Endodermal cell (in vitro differentiated cells): Measurements from ENCODE around the gene ART1. TPM values are rescaled to one million over a fixed set of nuclear protein-coding genes. Genes with fewer than 3 reads are reported as not detected.
"Not testable (repeated sequence)": the region's sequence is repeated elsewhere in the genome, so short reads cannot be mapped to it uniquely, and the experiment has no call there.

Source experiments
- DNase-seq: peaks from one replicate; pipeline ENCODE4 v3.0.0-alpha.2; 2017
- H3K27ac ChIP-seq: 2 replicates; pipeline ENCODE4 v1.5.1; 2013; ENCODE audit warnings: mild to moderate bottlenecking, low read depth, low read length, moderate library complexity
- H3K27me3 ChIP-seq: 2 replicates; pipeline ENCODE4 v1.6.1; 2013; ENCODE audit warnings: mild to moderate bottlenecking, low read length, moderate library complexity; ENCODE audit not compliant: insufficient read depth, control insufficient read depth, poor library complexity, severe bottlenecking
- H3K36me3 ChIP-seq: 2 replicates; pipeline ENCODE4 v1.7.0; 2013; ENCODE audit warnings: mild to moderate bottlenecking, low read length, moderate library complexity; ENCODE audit not compliant: control insufficient read depth, insufficient read depth
- H3K4me1 ChIP-seq: one replicate; pipeline ENCODE4 v1.7.0; 2013; ENCODE audit warnings: low read length; ENCODE audit not compliant: control insufficient read depth, insufficient read depth
- H3K4me3 ChIP-seq: 2 replicates; pipeline ENCODE4 v1.5.1; 2013; ENCODE audit warnings: mild to moderate bottlenecking, low read length, moderate library complexity
- H3K9ac ChIP-seq: 2 replicates; pipeline ENCODE4 v1.6.1; 2013; ENCODE audit warnings: mild to moderate bottlenecking, low read length, moderate library complexity; ENCODE audit not compliant: poor library complexity, severe bottlenecking; ENCODE audit errors: extremely low read depth
- H3K9me3 ChIP-seq: 2 replicates; pipeline ENCODE4 v1.6.1; 2013; ENCODE audit warnings: mild to moderate bottlenecking, low read length, moderate library complexity; ENCODE audit not compliant: control insufficient read depth
- H3K27ac Mint-ChIP-seq: 2 replicates; pipeline ENCODE4 v1.8.0; 2020; ENCODE audit warnings: mixed read lengths
- H3K27me3 Mint-ChIP-seq: 2 replicates; pipeline ENCODE4 v1.8.0; 2021; ENCODE audit warnings: mild to moderate bottlenecking, mixed read lengths; ENCODE audit not compliant: insufficient read depth
- H3K36me3 Mint-ChIP-seq: 2 replicates; pipeline ENCODE4 v1.8.0; 2020; ENCODE audit warnings: low read depth, mixed read lengths
- H3K4me1 Mint-ChIP-seq: 2 replicates; pipeline ENCODE4 v1.8.0; 2020; ENCODE audit warnings: mixed read lengths
- H3K4me3 Mint-ChIP-seq: 2 replicates; pipeline ENCODE4 v1.8.0; 2020; ENCODE audit warnings: mild to moderate bottlenecking, moderate library complexity, mixed read lengths
- H3K9me3 Mint-ChIP-seq: 2 replicates; pipeline ENCODE4 v1.8.0; 2020; ENCODE audit warnings: mild to moderate bottlenecking, mixed read lengths
- CTCF ChIP-seq: fragments of 200-600 bp; sonication (generic); conservative IDR thresholded peaks from 2 replicates; pipeline ENCODE4 v1.5.0; 2021; ENCODE audit warnings: antibody characterized with exemption, mild to moderate bottlenecking
- WGBS, 2 experiments: methylation state at CpG; one replicate each; pipeline versions ENCODE4 v1.1.5 to v1.1.7; 2013; ENCODE audit warnings: missing lambda C conversion rate in 2 of 2, mixed read lengths in 1 of 2; ENCODE audit not compliant: insufficient coverage in 1 of 2, insufficient read length in 1 of 2; 5-methylcytosine and 5-hydroxymethylcytosine counted together
- total RNA-seq, 2 donors: library from RNA; stranded (reverse); fragmentation: NEBNext Ultra II Directional in 1 of 2; extraction: Animal tissue kit (Norgen Biotek cat#: 25700) in 1 of 2; gene quantifications; 2 replicates in 1 of 2; 3 replicates in 1 of 2; pipeline ENCODE4 v1.2.1, GENCODE V29; 2021

ART1 gene
- total RNA-seq, 2 donors from 2014 or later: not detected

- WGBS, 2 experiments: 66 to 69% methylated on average over 5 to 8 of the region's 8 CpGs
- no peak for DNase-seq
- TF ChIP-seq CTCF: no peak
- Histone ChIP-seq H3K9me3 (peaks cover 21% of the 10 kb centered on the region), H3K27me3 (no peaks in the 10 kb centered on the region), H3K4me3 (peak overlapping the region; percentile 72), H3K27ac (no peak overlapping the region), H3K9ac (no peak overlapping the region), H3K4me1 (no peaks in the 10 kb centered on the region), H3K36me3 (no peaks in the 10 kb centered on the region)
- H3K36me3 Mint-ChIP-seq: peaks cover 11% of the 10 kb centered on the region
- peaks cover 3% of the 10 kb centered on the region for H3K4me1 Mint-ChIP-seq
- peaks cover 19% of the 10 kb centered on the region for H3K27me3 Mint-ChIP-seq
- peaks cover 26% of the 10 kb centered on the region for H3K9me3 Mint-ChIP-seq
- peak overlapping the region; percentile 70 for H3K4me3 Mint-ChIP-seq
- no peak overlapping the region for H3K27ac Mint-ChIP-seq
Observed at GRCh38 chr11:3641191-3641590, 3.7 kb upstream of the ART1 start.

GRCh38 chr11:3641701-3642070 lies 3.2 kb upstream of the ART1 start, which contains the start of gene ART5:
Gene ART5, minus strand, starts transcription at chr11:3641992. Its CDS starts 130 bp downstream, at chr11:3641862.
- no peak for TF ChIP-seq CTCF

DNA sequence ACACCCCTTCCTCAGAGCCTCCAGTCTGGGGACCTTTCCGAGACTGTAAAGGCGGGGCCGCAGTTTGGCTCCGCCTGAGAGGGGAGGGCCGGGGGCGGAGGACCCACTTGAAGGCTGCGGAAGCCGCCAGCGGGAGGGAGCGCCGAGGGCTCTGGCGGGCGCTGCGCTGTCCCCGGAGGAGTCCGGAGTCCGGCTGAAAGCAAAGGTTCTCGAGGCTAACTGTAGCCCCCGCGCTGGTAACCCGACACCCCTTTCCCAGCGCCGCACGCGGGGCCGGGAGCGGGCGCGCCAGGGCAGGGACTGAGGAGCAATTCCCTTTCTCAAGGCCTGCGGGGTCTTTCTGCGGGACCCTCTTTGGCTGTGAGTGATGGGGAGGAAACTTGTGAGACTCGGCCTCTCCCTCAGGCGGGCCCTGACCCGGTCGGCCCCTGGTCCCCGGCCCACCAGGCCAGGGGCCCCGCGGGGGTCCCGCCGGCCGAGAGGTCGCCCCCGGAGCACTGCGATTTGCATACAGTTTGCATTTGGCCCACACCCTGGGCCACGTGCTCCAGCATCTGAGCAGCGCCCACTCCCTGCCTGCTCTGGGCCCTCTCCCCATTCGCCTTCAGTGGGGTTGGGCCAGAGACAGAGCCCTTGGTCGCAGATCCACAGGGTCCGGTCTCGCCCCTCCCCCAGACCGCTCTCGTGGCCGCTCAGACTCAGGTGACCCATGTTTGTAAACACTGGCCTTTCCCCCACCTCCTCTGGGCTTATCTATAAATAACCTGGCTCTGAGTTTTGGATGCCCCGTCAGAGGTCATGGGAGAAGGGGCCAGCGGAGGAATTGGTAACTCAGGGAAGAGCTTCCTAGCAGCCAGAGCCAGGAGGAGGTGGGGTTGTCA lies 2.6 kb upstream of the ART1 start:
- 1 to 2% methylated on average over 27 to 55 of the region's 55 CpGs for WGBS, 2 experiments
- peak overlapping the region; percentile 81 for H3K4me3 ChIP-seq
- H3K4me1 Mint-ChIP-seq: peaks cover 3% of the 10 kb centered on the region
- no peaks in the 10 kb centered on the region for H3K36me3 ChIP-seq
- H3K27me3 Mint-ChIP-seq: peaks cover 18% of the 10 kb centered on the region
- no peaks in the 10 kb centered on the region for H3K4me1 ChIP-seq
- peaks cover 34% of the 10 kb centered on the region for H3K9me3 Mint-ChIP-seq
- H3K9me3 ChIP-seq: peaks cover 27% of the 10 kb centered on the region
- H3K27ac Mint-ChIP-seq: peak overlapping the region; percentile 95
- H3K27me3 ChIP-seq: no peaks in the 10 kb centered on the region
- H3K9ac ChIP-seq: peak overlapping the region; percentile 66
- H3K4me3 Mint-ChIP-seq: peak overlapping the region; percentile 70
- no peak for TF ChIP-seq CTCF
- H3K27ac ChIP-seq: peak overlapping the region; percentile 88
- DNase-seq: peak; percentile 99
- H3K36me3 Mint-ChIP-seq: peaks cover 11% of the 10 kb centered on the region

More at GRCh38 chr11:3641701-3642070, 3.2 kb upstream of the ART1 start, which contains the start of gene ART5:
- no peaks in the 10 kb centered on the region for H3K36me3 ChIP-seq
- Mint-ChIP-seq H3K4me3 (peak within 1 kb of the TSS; percentile 70), H3K27me3 (peaks cover 15% of the 10 kb centered on the region), H3K36me3 (peaks cover 11% of the 10 kb centered on the region), H3K4me1 (peaks cover 3% of the 10 kb centered on the region), H3K9me3 (peaks cover 31% of the 10 kb centered on the region), H3K27ac (peak within 1 kb of the TSS; percentile 95)
- H3K9ac ChIP-seq: peak within 1 kb of the TSS; percentile 66
- peak within 1 kb of the TSS; percentile 81 for H3K4me3 ChIP-seq
- H3K9me3 ChIP-seq: peaks cover 26% of the 10 kb centered on the region
- H3K27ac ChIP-seq: peak within 1 kb of the TSS; percentile 88
- DNase-seq: no peak
- H3K27me3 ChIP-seq: no peaks in the 10 kb centered on the region
- H3K4me1 ChIP-seq: no peaks in the 10 kb centered on the region
- 14 to 53% methylated on average over 3 to 21 of the region's 21 CpGs for WGBS, 2 experiments

- DNase-seq: peak; percentile 59
- not testable (repeated sequence) for H3K4me1 ChIP-seq, H3K36me3 ChIP-seq, H3K4me1 Mint-ChIP-seq, H3K9ac ChIP-seq, H3K27me3 ChIP-seq, H3K27ac ChIP-seq
- 68 to 75% methylated on average over 9 to 11 of the region's 11 CpGs for WGBS, 2 experiments
- Mint-ChIP-seq H3K27me3 (peaks cover 18% of the 10 kb centered on the region), H3K9me3 (peaks cover 40% of the 10 kb centered on the region), H3K27ac (peak overlapping the region; percentile 95), H3K4me3 (peak overlapping the region; percentile 70), H3K36me3 (peaks cover 12% of the 10 kb centered on the region)
- Histone ChIP-seq H3K4me3 (peak overlapping the region; percentile 81), H3K9me3 (peaks cover 33% of the 10 kb centered on the region)
Observed at GRCh38 chr11:3643102-3643546, 1.8 kb upstream of the ART1 start.
